Right lobe of liver (tissue), 6 donors: ENCODE measurements around the gene SEPTIN2. TPM values are rescaled to one million over a fixed set of nuclear protein-coding genes. Genes with fewer than 3 reads are reported as not detected.

Experiments
- ATAC-seq, 4 donors: fragments of 200-7000 bp; cut with Tn5 transposase; one replicate each; pipeline ENCODE4 v1.9.1; 2020; ENCODE audit warnings: mild to moderate bottlenecking in 4 of 4, moderate library complexity in 4 of 4
- DNase-seq, 3 donors: peaks; one replicate each; pipeline ENCODE4 v3.0.0-alpha.2; 2020
- H3K27ac ChIP-seq, 3 donors: fragments of 200-600 bp; one replicate each; pipeline ENCODE4 v1.8.0; 2022
- H3K27me3 ChIP-seq, 2 donors: fragments of 200-600 bp; one replicate each; pipeline ENCODE4 v1.8.0; 2022
- H3K36me3 ChIP-seq, 4 donors: fragments of 200-600 bp; sonication (generic) in 1 of 4; one replicate each; pipeline versions ENCODE4 v1.5.1 to v1.8.0; 2017 to 2022; ENCODE audit warnings: control low read depth in 1 of 4
- H3K4me1 ChIP-seq, 4 donors: fragments of 200-600 bp; sonication (generic) in 1 of 4; one replicate each; pipeline versions ENCODE4 v1.5.1 to v1.8.0; 2017 to 2022; ENCODE audit warnings: control low read depth in 1 of 4
- H3K4me3 ChIP-seq, 3 donors: fragments of 200-600 bp; one replicate each; pipeline ENCODE4 v1.8.0; 2022
- H3K9me3 ChIP-seq, 4 donors: fragments of 200-600 bp; sonication (generic) in 1 of 4; one replicate each; pipeline versions ENCODE4 v1.5.1 to v1.8.0; 2017 to 2022; ENCODE audit warnings: control low read depth in 1 of 4
- CTCF ChIP-seq, 4 donors: fragments of 200-600 bp in 3 of 4; fragments of 450-650 bp in 1 of 4; IDR thresholded peaks; one replicate each; pipeline versions ENCODE4 v1.5.1 to v1.8.0; 2016 to 2022; ENCODE audit warnings: antibody characterized with exemption in 4 of 4, mild to moderate bottlenecking in 2 of 4
- POLR2A ChIP-seq: fragments of 450-650 bp; IDR thresholded peaks from one replicate; pipeline ENCODE4 v1.6.1; 2017; ENCODE audit warnings: antibody characterized with exemption, mild to moderate bottlenecking
- WGBS: methylation state at CpG from one replicate; pipeline ENCODE4 v1.1.6; 2018; ENCODE audit warnings: low coverage, low lambda C conversion rate; ENCODE audit not compliant: insufficient coverage; ENCODE audit errors: missing lambda C conversion rate; 5-methylcytosine and 5-hydroxymethylcytosine counted together
- intact Hi-C, 2 donors: fragments of 100-400 bp; cut with DNase I; formaldehyde crosslinking; loops; one replicate each; pipeline versions ENCODE4 v1.11.2 to v1.14.1; 2022
- total RNA-seq, 6 experiments: library from RNA; depleted of rRNA in 2 of 6; stranded (reverse); fragments of >200 nt in 2 of 6; fragmentation: NEBNext Ultra II Directional in 3 of 6; extraction: Animal tissue kit (Norgen Biotek cat#: 25700) in 3 of 6; gene quantifications; one replicate each; pipeline versions ENCODE4 v1.1.0 to v1.2.4, GENCODE V29; 2016 to 2023
- donor health status: DM: no; HTN: yes; CAD: no.
- donor health status: DM: no; HTN: no; CAD: no.
- donor health status: DM: no; HTN: no; CAD: no.
- donor health status: DM: no; HTN: yes; CAD: no.
- donor health status: DM: no; HTN: yes; CAD: no.

SEPTIN2 gene
- total RNA-seq, 6 experiments from 2014 or later = 66.6 to 97.9 (median 86.2) TPM

GRCh38 chr2:241330616-241330981 is 14.9 kb downstream of the SEPTIN2 start:
- H3K27ac ChIP-seq = no peak overlapping the region
- no peak for TF ChIP-seq CTCF (IDR thresholded peaks at IDR 0.05)
- TF ChIP-seq POLR2A = no peak
- peaks cover 0 to 35% (median 4%) of the 10 kb centered on the region in 4 donors for H3K36me3 ChIP-seq

DNA sequence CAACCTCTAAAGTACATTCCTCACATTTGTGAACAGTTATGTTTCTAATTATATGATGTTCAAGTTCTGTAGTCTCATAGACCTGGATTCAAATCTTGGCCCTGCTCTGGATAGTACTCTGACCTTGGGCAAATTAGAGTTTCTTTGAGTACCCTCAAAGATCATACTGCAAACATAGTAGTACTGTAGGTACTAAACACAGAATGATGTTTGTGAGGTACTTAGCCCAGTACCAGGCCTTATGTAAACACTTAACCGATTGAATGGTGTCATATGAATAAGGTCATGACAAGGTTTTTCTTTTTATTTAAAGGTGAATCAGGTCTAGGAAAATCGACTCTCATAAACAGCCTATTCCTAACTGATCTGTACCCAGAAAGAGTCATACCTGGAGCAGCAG is 19.1 kb downstream of the SEPTIN2 start:
- no peak overlapping the region for H3K4me3 ChIP-seq
- H3K9me3 ChIP-seq = no peaks in the 10 kb centered on the region
- H3K4me1 ChIP-seq = no peaks in the 10 kb centered on the region
- no peak for ATAC-seq
- peaks cover 0 to 53% (median 8%) of the 10 kb centered on the region in 4 donors for H3K36me3 ChIP-seq
- 69% methylated on average over 2 of the region's 2 CpGs for WGBS
- DNase-seq = no peak
- H3K27me3 ChIP-seq = no peaks in the 10 kb centered on the region
- H3K27ac ChIP-seq = no peak overlapping the region
- intact Hi-C loops = no loop called here
- TF ChIP-seq POLR2A (no peak), CTCF (IDR thresholded peaks at IDR 0.05) (no peak)

More at GRCh38 chr2:241330616-241330981, 14.9 kb downstream of the SEPTIN2 start:
- DNase-seq = no peak
- intact Hi-C loops = no loop called here
- ATAC-seq = no peak
- Histone ChIP-seq H3K27me3 (no peaks in the 10 kb centered on the region), H3K4me3 (no peak overlapping the region), H3K9me3 (no peaks in the 10 kb centered on the region), H3K4me1 (no peaks in the 10 kb centered on the region)
- 88% methylated on average over 4 of the region's 4 CpGs for WGBS

DNA sequence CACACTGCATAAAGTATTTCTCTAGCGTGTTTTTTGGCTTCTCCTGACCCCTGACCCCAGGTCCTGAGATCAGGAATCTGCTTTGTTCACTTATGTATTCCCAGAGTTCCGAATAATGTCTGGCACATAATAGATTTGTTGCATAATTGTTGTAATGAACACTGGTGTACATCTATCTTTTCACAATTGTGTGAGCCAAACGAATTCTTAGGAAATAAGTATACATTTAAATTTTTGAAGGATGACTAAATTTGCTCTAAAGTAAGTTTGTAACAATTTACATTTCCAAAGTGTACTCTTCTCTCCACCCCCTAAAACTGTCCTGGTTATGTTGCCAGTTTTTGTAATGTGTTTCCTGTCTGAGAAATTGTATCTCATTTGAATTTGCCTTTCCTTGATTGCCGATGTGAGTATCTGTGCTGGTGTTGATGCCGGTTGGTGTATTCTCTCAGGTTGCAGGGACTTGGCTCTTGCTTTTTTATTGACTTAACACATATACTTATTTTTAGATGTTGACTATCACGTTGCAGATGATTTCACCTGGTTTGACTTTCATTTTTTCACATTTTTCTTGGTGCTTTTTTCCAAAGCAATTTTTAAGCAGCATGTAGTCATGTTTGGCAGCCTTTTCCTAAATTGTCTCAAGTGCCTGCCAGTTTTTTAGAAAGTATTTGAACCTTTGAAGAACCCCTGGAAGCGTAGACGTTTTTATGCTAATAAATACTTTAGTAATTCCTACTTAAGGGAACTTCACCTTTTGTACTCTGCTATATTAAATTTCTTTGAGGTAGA is 24.3 kb downstream of the SEPTIN2 start:
- 25% methylated on average over 8 of the region's 8 CpGs for WGBS
- TF ChIP-seq POLR2A = no peak
- no peak for TF ChIP-seq CTCF (IDR thresholded peaks at IDR 0.05)
- peak in 1 of 4 donors; percentile 30 for ATAC-seq
- H3K9me3 ChIP-seq = no peaks in the 10 kb centered on the region
- peaks cover 0 to 4% (median 0%) of the 10 kb centered on the region in 4 donors for H3K4me1 ChIP-seq
- no peak for DNase-seq
- H3K27me3 ChIP-seq = no peaks in the 10 kb centered on the region
- intact Hi-C loops = no loop called here
- peaks cover 0 to 86% (median 34%) of the 10 kb centered on the region in 4 donors for H3K36me3 ChIP-seq
- no peak overlapping the region for H3K4me3 ChIP-seq
- H3K27ac ChIP-seq = no peak overlapping the region

GRCh38 chr2:241340631-241341163 is 25.0 kb downstream of the SEPTIN2 start:
- TF ChIP-seq POLR2A = no peak
- no peak for TF ChIP-seq CTCF (IDR thresholded peaks at IDR 0.05)
- Histone ChIP-seq H3K36me3 (peaks cover 0 to 86% (median 41%) of the 10 kb centered on the region in 4 donors), H3K9me3 (no peaks in the 10 kb centered on the region), H3K27me3 (no peaks in the 10 kb centered on the region), H3K27ac (no peak overlapping the region), H3K4me3 (no peak overlapping the region), H3K4me1 (peaks cover 0 to 4% (median 0%) of the 10 kb centered on the region in 4 donors)
- intact Hi-C loops = no loop called here
- no peak for ATAC-seq
- WGBS = 80% methylated on average over 3 of the region's 3 CpGs
- DNase-seq = no peak
